GM19351 (cell line): ENCODE measurements around the gene GBE1.

Experiments
- ATAC-seq: cut with Tn5 transposase; IDR thresholded peaks from one replicate; pipeline ENCODE4 v1.9.1; 2021; ENCODE audit warnings: mild to moderate bottlenecking, moderate library complexity; ENCODE audit not compliant: unreplicated experiment

The GBE1 gene

GRCh38 chr3:81477740-81478139, 283.7 kb downstream of the GBE1 start:
- ATAC-seq, result no peak

- ATAC-seq, result no peak
Measured at GRCh38 chr3:81476692-81477091, 284.8 kb downstream of the GBE1 start.

- ATAC-seq, result no peak
Measured at GRCh38 chr3:81472600-81473362, 288.7 kb downstream of the GBE1 start.

- no peak for ATAC-seq
Measured at GRCh38 chr3:81470524-81471278, 290.7 kb downstream of the GBE1 start.

- ATAC-seq, result no peak
Measured at GRCh38 chr3:81468391-81468790, 293.1 kb downstream of the GBE1 start.

- no peak for ATAC-seq
Measured at GRCh38 chr3:81466201-81466560, 295.3 kb downstream of the GBE1 start.

GRCh38 chr3:81465510-81466200, 295.8 kb downstream of the GBE1 start:
- ATAC-seq, result no peak

GRCh38 chr3:81463781-81464180, 297.7 kb downstream of the GBE1 start:
- ATAC-seq, result no peak

GRCh38 chr3:81462921-81463320, 298.5 kb downstream of the GBE1 start:
- ATAC-seq, result no peak

GRCh38 chr3:81459733-81460132, 301.7 kb downstream of the GBE1 start:
- ATAC-seq, result no peak

GRCh38 chr3:81452418-81452817, 309.0 kb downstream of the GBE1 start:
- no peak for ATAC-seq

- no peak for ATAC-seq
Measured at GRCh38 chr3:81451611-81452010, 309.8 kb downstream of the GBE1 start.

GRCh38 chr3:81451140-81451539, 310.3 kb downstream of the GBE1 start:
- ATAC-seq, result no peak

GRCh38 chr3:81446806-81447205, 314.6 kb downstream of the GBE1 start:
- no peak for ATAC-seq

GRCh38 chr3:81445712-81446111, 315.7 kb downstream of the GBE1 start:
- no peak for ATAC-seq

GRCh38 chr3:81444817-81445460, 316.5 kb downstream of the GBE1 start:
- ATAC-seq, result no peak

- ATAC-seq, result no peak
Measured at GRCh38 chr3:81443958-81444357, 317.5 kb downstream of the GBE1 start.

- no peak for ATAC-seq
Measured at GRCh38 chr3:81443457-81443782, 318.0 kb downstream of the GBE1 start.

- ATAC-seq, result no peak
Measured at GRCh38 chr3:81442758-81443456, 318.5 kb downstream of the GBE1 start.

- ATAC-seq, result no peak
Measured at GRCh38 chr3:81440661-81441060, 320.8 kb downstream of the GBE1 start.
